H1 (cell line): ENCODE results near the gene EXOG. TPM values are rescaled to one million over a fixed set of nuclear protein-coding genes. Genes with fewer than 3 reads are reported as not detected.

Source experiments
- ATF2 ChIP-seq: IDR thresholded peaks from 2 replicates; pipeline ENCODE4 v1.6.1; 2012; ENCODE audit warnings: low read length, inconsistent platforms
- polyA plus RNA-seq, 7 experiments: library from polyadenylated mRNA; depleted of rRNA in 3 of 7; stranded (reverse) in 5 of 7; unstranded in 2 of 7; fragments of >200 nt in 5 of 7; fragments of 200-250 nt in 2 of 7; gene quantifications; 1 replicate in 5 of 7; 2 replicates in 1 of 7; 4 replicates in 1 of 7; pipeline versions ENCODE4 v1.2.1 to v1.2.3, GENCODE V29; 2011 to 2013; ENCODE audit warnings: missing spikeins in 2 of 7, mixed read lengths in 2 of 7
- total RNA-seq: library from RNA; stranded (reverse); fragmentation: NEBNext Ultra II Directional; extraction: Animal tissue kit (Norgen Biotek cat#: 25700); gene quantifications from 2 replicates; pipeline ENCODE4 v1.2.1, GENCODE V29; 2021

The EXOG gene
- total and polyA plus RNA-seq, 2 of the 8 experiments (the other 6 are each of a cell fraction or from before 2014, with no cell fraction given), result 7.2 to 12.9 TPM

GRCh38 chr3:38555926-38556325, 59.8 kb downstream of the EXOG start (continued):
- no peak for TF ChIP-seq ATF2
